GM10248 (cell line): Measurements from ENCODE around the gene PGR.

Experiments
- CTCF ChIA-PET: fragments of 300-600 bp; sonication (Branson Sonifier 250); formaldehyde crosslinking; extraction: SDS; loops from one replicate; lab custom pipeline; 2021; ENCODE audit warnings: antibody characterized with exemption; lab: Yijun Ruan, JAX
- POLR2A ChIA-PET: fragments of 350-650 bp; sonication (Branson Sonifier 250); formaldehyde crosslinking; extraction: SDS; loops from one replicate; lab custom pipeline; 2020; ENCODE audit warnings: antibody characterized with exemption; lab: Yijun Ruan, JAX
- DNase-seq: peaks from one replicate; pipeline ENCODE4 v3.0.0; 2012; ENCODE audit errors: extremely low spot score
- TF ChIP-seq, protein P1 (sequence below): IDR thresholded peaks from 2 replicates; pipeline ENCODE4 v1.5.1; 2012; ENCODE audit warnings: mild to moderate bottlenecking, low read depth; ENCODE audit errors: extremely low read depth, missing control alignments, control extremely low read depth

The PGR gene

DNA sequence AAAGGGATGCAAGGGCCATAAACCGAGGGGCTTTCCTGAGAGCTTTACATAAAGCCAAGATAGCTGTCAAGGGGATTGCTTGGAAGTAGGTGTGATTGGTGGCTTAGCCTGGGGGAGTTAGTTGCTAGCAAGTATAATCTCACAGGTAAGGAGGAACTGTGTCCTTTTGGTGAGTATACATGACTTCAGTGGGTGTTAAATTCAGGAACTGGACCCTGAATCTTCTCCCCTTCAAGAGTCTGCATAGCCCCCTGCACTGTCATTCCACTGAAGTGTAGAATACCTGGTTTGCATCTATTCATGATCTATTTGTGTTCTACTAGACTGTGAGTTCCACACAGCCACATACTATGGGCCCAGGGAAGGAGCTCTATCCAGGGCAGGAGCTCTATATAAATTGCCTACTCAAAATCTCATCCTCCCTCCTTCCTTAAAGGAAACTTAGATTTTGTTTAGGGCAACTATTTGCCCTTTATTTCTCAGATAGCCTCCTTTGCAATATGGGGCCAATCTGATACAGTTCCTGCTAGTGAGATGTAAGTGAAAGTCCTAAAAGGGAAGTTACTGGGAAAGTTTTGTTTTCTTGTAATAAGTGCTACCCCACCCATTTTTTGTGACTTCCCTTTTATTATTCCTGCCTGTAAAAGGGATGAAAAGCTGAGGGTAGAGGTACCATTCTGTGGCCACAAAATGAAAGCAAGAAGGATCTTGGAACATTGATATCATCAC lies 120.5 kb downstream of the PGR start:
- DNase-seq: no peak
- CTCF ChIA-PET: interaction anchor here (1.8 kb wide), 1 partner anchor 8 kb away, joined by 4 read pairs; no protein-coding TSS in a partner anchor
- POLR2A ChIA-PET: no interaction called here
- TF ChIP-seq, protein P1, sequence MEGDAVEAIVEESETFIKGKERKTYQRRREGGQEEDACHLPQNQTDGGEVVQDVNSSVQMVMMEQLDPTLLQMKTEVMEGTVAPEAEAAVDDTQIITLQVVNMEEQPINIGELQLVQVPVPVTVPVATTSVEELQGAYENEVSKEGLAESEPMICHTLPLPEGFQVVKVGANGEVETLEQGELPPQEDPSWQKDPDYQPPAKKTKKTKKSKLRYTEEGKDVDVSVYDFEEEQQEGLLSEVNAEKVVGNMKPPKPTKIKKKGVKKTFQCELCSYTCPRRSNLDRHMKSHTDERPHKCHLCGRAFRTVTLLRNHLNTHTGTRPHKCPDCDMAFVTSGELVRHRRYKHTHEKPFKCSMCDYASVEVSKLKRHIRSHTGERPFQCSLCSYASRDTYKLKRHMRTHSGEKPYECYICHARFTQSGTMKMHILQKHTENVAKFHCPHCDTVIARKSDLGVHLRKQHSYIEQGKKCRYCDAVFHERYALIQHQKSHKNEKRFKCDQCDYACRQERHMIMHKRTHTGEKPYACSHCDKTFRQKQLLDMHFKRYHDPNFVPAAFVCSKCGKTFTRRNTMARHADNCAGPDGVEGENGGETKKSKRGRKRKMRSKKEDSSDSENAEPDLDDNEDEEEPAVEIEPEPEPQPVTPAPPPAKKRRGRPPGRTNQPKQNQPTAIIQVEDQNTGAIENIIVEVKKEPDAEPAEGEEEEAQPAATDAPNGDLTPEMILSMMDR: no peak

DNA sequence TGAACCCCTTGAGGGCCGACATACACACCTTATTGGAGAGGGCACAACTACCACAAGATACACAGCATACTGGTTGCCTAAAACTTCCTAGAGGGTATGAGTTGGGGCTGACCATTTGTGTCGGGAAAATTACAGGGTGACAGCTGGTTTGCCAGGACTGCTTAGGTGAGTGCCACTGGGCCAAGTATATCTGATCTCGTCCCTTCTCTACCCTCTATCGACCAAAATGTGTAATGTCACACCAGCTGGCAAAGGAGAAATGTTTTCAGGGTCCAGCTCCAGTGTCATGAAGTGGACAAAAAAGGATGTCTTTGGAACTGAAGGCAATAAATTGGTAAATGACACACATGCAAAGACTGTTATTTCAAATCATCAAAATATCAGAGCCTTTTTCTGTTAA lies 126.1 kb downstream of the PGR start:
- ChIA-PET CTCF (interaction anchor here (1.1 kb wide), 1 partner anchor 13 kb away, joined by 4 read pairs; no protein-coding TSS in a partner anchor), POLR2A (no interaction called here)
- TF ChIP-seq, protein P1: no peak
- DNase-seq: no peak

DNA sequence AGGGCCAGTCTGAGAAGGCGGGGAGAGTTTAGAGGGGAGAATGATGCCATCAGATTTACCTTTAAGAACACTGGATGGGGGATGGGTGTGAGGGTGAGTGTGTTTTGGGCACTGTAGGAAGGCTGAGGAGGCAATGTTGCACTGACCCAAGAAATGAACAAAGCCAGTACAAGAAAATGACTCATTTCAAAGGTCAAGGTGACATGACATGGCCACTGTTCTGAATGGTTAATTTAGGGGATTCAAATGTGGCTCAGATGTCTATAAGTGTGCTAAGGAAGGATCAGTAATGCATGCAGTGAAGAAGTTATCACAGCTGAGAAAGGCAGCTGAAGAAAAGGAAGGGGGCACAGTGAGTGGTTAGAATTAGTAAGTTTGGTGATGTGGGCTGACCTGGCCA lies 129.9 kb downstream of the PGR start:
- DNase-seq: no peak
- ChIA-PET POLR2A (no interaction called here), CTCF (interaction anchor here (1.1 kb wide), 1 partner anchor 14 kb away, joined by 4 read pairs; no protein-coding TSS in a partner anchor)
- TF ChIP-seq, protein P1: no peak

DNA sequence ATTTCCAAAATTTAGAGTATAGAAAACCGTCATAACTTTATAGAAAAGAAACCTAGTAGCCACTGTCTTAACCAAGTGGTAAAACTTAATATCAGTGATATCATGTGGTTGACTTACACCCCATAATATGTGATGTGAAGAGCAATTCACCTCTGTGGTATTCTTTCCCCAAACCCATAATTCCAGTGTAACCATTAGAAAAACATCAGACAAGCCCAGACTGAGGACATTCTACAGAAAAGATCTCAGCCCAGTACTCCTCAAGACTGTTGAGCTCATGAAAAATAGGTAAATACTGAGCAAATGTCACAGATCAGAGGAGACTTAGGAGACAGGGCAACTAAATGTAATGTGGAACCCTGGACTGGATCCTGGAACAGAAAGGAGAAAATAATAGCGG lies 134.6 kb downstream of the PGR start:
- ChIA-PET POLR2A (no interaction called here), CTCF (interaction anchor here (1.6 kb wide), 1 partner anchor 16 kb away, joined by 4 read pairs; no protein-coding TSS in a partner anchor)
- DNase-seq: no peak
- TF ChIP-seq, protein P1: no peak

DNA sequence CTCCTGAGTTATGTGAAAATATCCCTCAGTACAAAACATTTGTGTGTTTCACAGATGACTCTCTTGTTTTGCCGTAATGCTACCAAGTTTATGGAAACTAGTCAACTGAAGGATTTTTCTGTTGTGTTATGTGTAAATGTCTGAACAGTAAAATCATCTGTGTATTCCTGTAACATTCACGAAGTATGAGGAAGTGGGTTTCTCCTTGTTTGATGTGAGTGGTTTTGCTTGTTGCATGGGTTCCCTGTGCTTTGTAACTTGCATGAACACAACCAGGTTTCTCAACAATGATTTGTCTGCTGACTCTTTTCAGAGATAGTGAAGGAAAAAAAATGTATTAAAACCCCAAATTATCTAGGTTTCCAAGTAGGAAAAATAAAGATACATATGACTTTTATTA lies 138.1 kb downstream of the PGR start:
- no peak for DNase-seq
- CTCF ChIA-PET: interaction anchor here (1.0 to 1.4 kb wide), 2 partner anchors 10 to 20 kb away, joined by 3 read pairs; no protein-coding TSS in a partner anchor
- POLR2A ChIA-PET: no interaction called here
- TF ChIP-seq, protein P1: no peak

DNA sequence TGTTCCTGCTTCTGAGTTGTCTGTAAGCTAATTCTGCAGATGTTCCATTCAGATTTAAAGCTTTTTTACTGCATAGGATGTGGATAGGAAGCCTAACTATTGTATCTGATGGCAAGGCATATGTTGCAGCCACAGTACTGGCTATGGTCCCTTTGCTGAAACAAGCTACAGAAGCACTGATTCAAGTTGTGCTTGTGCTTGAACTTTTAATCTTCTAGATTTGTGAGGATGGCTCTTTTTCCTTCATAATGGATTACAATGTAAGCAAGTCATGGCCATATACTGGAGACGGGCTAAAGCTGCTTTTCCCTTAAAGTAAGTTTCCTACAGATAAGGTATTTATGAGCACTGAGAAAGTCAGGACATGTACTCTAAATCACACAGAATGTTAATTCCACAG lies 138.7 kb downstream of the PGR start:
- no peak for DNase-seq
- ChIA-PET CTCF (interaction anchor here (1.0 kb wide), 2 partner anchors 9 to 19 kb away, joined by 3 read pairs; no protein-coding TSS in a partner anchor), POLR2A (no interaction called here)
- TF ChIP-seq, protein P1: no peak
